IMR-90 (cell line): ENCODE data around the gene LRPAP1. TPM values are rescaled to one million over a fixed set of nuclear protein-coding genes. Genes with fewer than 3 reads are reported as not detected.
A peak's percentile ranks its signal among the peaks of the same experiment; 100 is the strongest.

ENCODE experiments used
- ATAC-seq: fragments of 200-7000 bp; cut with Tn5 transposase; 2 replicates; pipeline ENCODE4 v1.9.1; 2020; ENCODE audit warnings: low read depth, mild to moderate bottlenecking, moderate library complexity
- BruUV-seq: library from RNA; stranded (reverse); fragments of 400-500 nt; replicated peaks from 2 replicates; lab custom pipeline; 2021; lab: Mats Ljungman, UMichigan
- CTCF ChIA-PET: fragments of 300-600 bp; formaldehyde crosslinking; extraction: SDS; loops from one replicate; lab custom pipeline; 2021; ENCODE audit warnings: antibody characterized with exemption; lab: Yijun Ruan, JAX
- POLR2A ChIA-PET: fragments of 300-600 bp; sonication (Branson Sonifier 250); formaldehyde crosslinking; loops from one replicate; lab custom pipeline; 2022; ENCODE audit warnings: antibody characterized with exemption; ENCODE audit not compliant: unreplicated experiment; lab: Charles Lee
- DNase-seq: peaks from one replicate; pipeline ENCODE4 v3.0.0; 2013
- H2AFZ ChIP-seq: replicated peaks from 2 replicates; pipeline ENCODE3; 2013; ENCODE audit warnings: low read length, mild to moderate bottlenecking; ENCODE audit not compliant: poor library complexity
- H2AK5ac ChIP-seq: 2 replicates; pipeline ENCODE4 v1.6.1; 2013; ENCODE audit warnings: low read depth, low read length, inconsistent platforms
- H2AK9ac ChIP-seq: replicated peaks from 2 replicates; pipeline ENCODE3; 2013; ENCODE audit warnings: mild to moderate bottlenecking, low read depth, low read length, moderate library complexity; ENCODE audit not compliant: poor library complexity
- H2BK120ac ChIP-seq: 2 replicates; pipeline ENCODE4 v1.6.1; 2013; ENCODE audit warnings: low read depth, low read length, inconsistent platforms
- H2BK15ac ChIP-seq: 3 replicates; pipeline ENCODE4 v1.6.1; 2013; ENCODE audit warnings: low read depth, low read length, inconsistent platforms
- H2BK20ac ChIP-seq: 2 replicates; pipeline ENCODE4 v1.6.1; 2013; ENCODE audit warnings: low read depth, mild to moderate bottlenecking, inconsistent platforms, low read length, moderate library complexity
- H2BK5ac ChIP-seq: 2 replicates; pipeline ENCODE4 v1.6.1; 2013; ENCODE audit warnings: mild to moderate bottlenecking, low read depth, low read length, inconsistent platforms; ENCODE audit not compliant: poor library complexity, severe bottlenecking
- H3K14ac ChIP-seq: replicated peaks from 2 replicates; pipeline ENCODE4 v1.6.1; 2013; ENCODE audit warnings: low read depth, low read length, inconsistent platforms
- H3K18ac ChIP-seq: 2 replicates; pipeline ENCODE4 v1.6.1; 2013; ENCODE audit warnings: low read depth, low read length, control low read depth
- H3K23ac ChIP-seq: 2 replicates; pipeline ENCODE4 v1.6.1; 2013; ENCODE audit warnings: low read depth, low read length, inconsistent platforms
- H3K27ac ChIP-seq: 2 replicates; pipeline ENCODE4 v1.5.1; 2013; ENCODE audit warnings: mild to moderate bottlenecking, control low read depth, low read length; ENCODE audit not compliant: insufficient read depth
- H3K27me3 ChIP-seq: 2 replicates; pipeline ENCODE4 v1.6.1; 2013; ENCODE audit warnings: low read length; ENCODE audit not compliant: control insufficient read depth, insufficient read depth
- H3K36me3 ChIP-seq: 2 replicates; pipeline ENCODE4 v1.6.1; 2013; ENCODE audit warnings: low read length, mixed read lengths; ENCODE audit not compliant: control insufficient read depth, insufficient read depth
- H3K4ac ChIP-seq: 2 replicates; pipeline ENCODE4 v1.6.1; 2013; ENCODE audit warnings: low read depth, low read length, inconsistent platforms
- H3K4me1 ChIP-seq: 2 replicates; pipeline ENCODE4 v1.6.1; 2013; ENCODE audit warnings: low read length, mixed read lengths; ENCODE audit not compliant: control insufficient read depth, insufficient read depth
- H3K4me2 ChIP-seq: 2 replicates; pipeline ENCODE4 v1.6.1; 2013; ENCODE audit warnings: low read depth, mild to moderate bottlenecking, control low read depth, low read length, moderate library complexity
- H3K4me3 ChIP-seq: 2 replicates; pipeline ENCODE4 v1.5.1; 2013; ENCODE audit warnings: low read depth, mild to moderate bottlenecking, control low read depth, low read length, moderate library complexity; ENCODE audit not compliant: insufficient read depth
- H3K56ac ChIP-seq: 2 replicates; pipeline ENCODE4 v1.6.1; 2013; ENCODE audit warnings: low read length, inconsistent platforms; ENCODE audit not compliant: insufficient read depth; ENCODE audit errors: extremely low read depth
- H3K79me1 ChIP-seq, 2 experiments: 2 replicates each; pipeline ENCODE4 v1.6.1; 2013; ENCODE audit warnings: low read length in 2 of 2, inconsistent platforms in 1 of 2, low read depth in 1 of 2
- H3K9ac ChIP-seq: 2 replicates; pipeline ENCODE4 v1.6.1; 2013; ENCODE audit warnings: low read depth, low read length, control low read depth
- H3K9me1 ChIP-seq: 2 replicates; pipeline ENCODE4 v1.6.1; 2013; ENCODE audit warnings: low read length, inconsistent platforms; ENCODE audit not compliant: insufficient read depth
- H3K9me3 ChIP-seq: 2 replicates; pipeline ENCODE4 v1.6.1; 2013; ENCODE audit warnings: low read length; ENCODE audit not compliant: control insufficient read depth, insufficient read depth
- H4K20me1 ChIP-seq: 2 replicates; pipeline ENCODE4 v1.6.1; 2013; ENCODE audit warnings: low read length, inconsistent platforms; ENCODE audit not compliant: insufficient read depth
- H4K5ac ChIP-seq: 2 replicates; pipeline ENCODE4 v1.6.1; 2013; ENCODE audit warnings: mild to moderate bottlenecking, low read depth, low read length, control low read depth
- H4K8ac ChIP-seq, 2 experiments: 2 replicates each; pipeline ENCODE4 v1.6.1; 2013; ENCODE audit warnings: low read depth in 2 of 2, low read length in 2 of 2, control low read depth in 1 of 2, inconsistent platforms in 1 of 2
- H4K91ac ChIP-seq: 2 replicates; pipeline ENCODE4 v1.6.1; 2013; ENCODE audit warnings: low read depth, low read length, inconsistent platforms; ENCODE audit not compliant: insufficient read depth
- CHD1 ChIP-seq: IDR thresholded peaks from 2 replicates; pipeline ENCODE4 v1.6.1; 2012; ENCODE audit warnings: low read depth, low read length, improper control_type of control experiment
- MAZ ChIP-seq: IDR thresholded peaks from 2 replicates; pipeline ENCODE4 v1.6.1; 2012; ENCODE audit warnings: low read depth, mild to moderate bottlenecking, low read length, improper control_type of control experiment, moderate library complexity, borderline replicate concordance
- RCOR1 ChIP-seq: IDR thresholded peaks from 2 replicates; pipeline ENCODE4 v1.6.1; 2012; ENCODE audit warnings: mild to moderate bottlenecking, low read length, improper control_type of control experiment; ENCODE audit not compliant: insufficient replicate concordance
- RFX5 ChIP-seq: IDR thresholded peaks from 2 replicates; pipeline ENCODE4 v1.8.0; 2012; ENCODE audit warnings: low read depth, mild to moderate bottlenecking, low read length, moderate library complexity
- SMC3 ChIP-seq: fragments of 150-350 bp; IDR thresholded peaks from 2 replicates; pipeline ENCODE4 v1.6.1; 2016; ENCODE audit warnings: low read depth, mild to moderate bottlenecking, antibody characterized with exemption, low read length, moderate library complexity
- WGBS, 2 experiments: methylation state at CpG; one replicate each; pipeline versions ENCODE4 v1.1.5 to v1.1.7; 2013; ENCODE audit warnings: missing lambda C conversion rate in 2 of 2; ENCODE audit not compliant: insufficient read length in 1 of 2; ENCODE audit errors: extremely low coverage in 2 of 2; 5-methylcytosine and 5-hydroxymethylcytosine counted together
- dilution Hi-C: fragments of 300-500 bp; cut with HindIII; formaldehyde crosslinking; loops from one replicate; pipeline ENCODE4 v1.14.3; 2018; ENCODE audit warnings: low sequenced_read_pairs; ENCODE audit not compliant: unreplicated experiment
- in situ Hi-C: fragments of 300-500 bp; cut with MboI; formaldehyde crosslinking; loops from 3 replicates; pipeline ENCODE4 v1.14.3; 2019; ENCODE audit warnings: low sequenced_read_pairs, inconsistent platforms, mixed read lengths
- intact Hi-C: fragments of 100-400 bp; cut with micrococcal nuclease; formaldehyde crosslinking; loops from 2 replicates; pipeline ENCODE4 v1.10.0; 2022
- polyA plus RNA-seq, 3 experiments: library from polyadenylated mRNA; depleted of rRNA; stranded (reverse); fragments of >200 nt; gene quantifications; 2 replicates each; pipeline ENCODE4 v1.2.3, GENCODE V29; 2012; ENCODE audit warnings: low replicate concordance in 1 of 3
- total RNA-seq: library from RNA; depleted of rRNA; stranded (reverse); fragments of >200 nt; gene quantifications from 2 replicates; pipeline ENCODE4 v1.2.3, GENCODE V29; 2012

The LRPAP1 gene
- total and polyA plus RNA-seq, 2 of the 4 experiments (the other 2 are of a cell fraction) = 135 to 175 TPM

GRCh38 chr4:3530663-3531254 is 1.5 kb downstream of the LRPAP1 start:
- Histone ChIP-seq H3K9me3 (no peaks in the 10 kb centered on the region), H3K27ac (no peak overlapping the region), H2BK120ac (no peak overlapping the region), H4K8ac (no peak overlapping the region), H2AFZ (no peak overlapping the region), H3K18ac (no peak overlapping the region), H3K4ac (no peak overlapping the region), H2BK20ac (no peak overlapping the region), H3K23ac (no peak overlapping the region), H2AK5ac (no peak overlapping the region), H3K27me3 (peaks cover 5% of the 10 kb centered on the region; the same call in 1 of the 2 replicates), H2BK5ac (no peak overlapping the region), H2BK15ac (no peak overlapping the region), H3K14ac (no peak overlapping the region), H4K91ac (no peak overlapping the region), H4K5ac (no peak overlapping the region), H3K36me3 (peaks cover 9% of the 10 kb centered on the region; the same call in 1 of the 2 replicates), H4K20me1 (peaks cover 43% of the 10 kb centered on the region), H3K79me1 (peaks cover 18 to 45% of the 10 kb centered on the region in 2 experiments; a peak in 3 of 4 replicates), H3K4me3 (0 out of 2 replicates have a peak overlapping the region, but pooled peaks have one; percentile 97), H3K9ac (no peak overlapping the region), H2AK9ac (peak overlapping the region; percentile 10), H3K56ac (no peak overlapping the region), H3K4me2 (peak overlapping the region; percentile 99), H3K4me1 (peaks cover 10% of the 10 kb centered on the region), H3K9me1 (no peaks in the 10 kb centered on the region)
- in situ Hi-C loops (no loop called here), intact Hi-C loops (no loop called here), dilution Hi-C loops (no loop called here)
- ATAC-seq (no peak), DNase-seq (no peak)
- ChIA-PET POLR2A (no interaction called here), CTCF (no interaction called here)
- WGBS, 2 experiments = 75% methylated on average over 8 of the region's 18 CpGs; no CpG with 5 or more reads in 1 of the 2 experiments
- BruUV-seq = no TSS peak
- TF ChIP-seq RCOR1 = no peak
- TF ChIP-seq CHD1 = no peak
- TF ChIP-seq RFX5 = no peak
- no peak for TF ChIP-seq MAZ
- TF ChIP-seq SMC3 = no peak
